Activated CD4-positive, CD25-positive, alpha-beta regulatory T cell treated with anti-CD3 and anti-CD28 coated beads, Interleukin-2, amount 50 U/mL, for 24 hours (primary cell): ENCODE data around the gene TEN1.
"Not testable (repeated sequence)": the region's sequence is repeated elsewhere in the genome, so short reads cannot be mapped to it uniquely, and the experiment has no call there.

Source experiments
- ATAC-seq, 2 donors: fragments of 150-1000 bp; cut with Tn5 transposase; one replicate each; pipeline ENCODE4 v1.10.0; 2021; ENCODE audit warnings: mild to moderate bottlenecking in 1 of 2, moderate library complexity in 1 of 2

Gene TEN1

GRCh38 chr17:75978938-75979704, at the start of gene TEN1, which contains the start of gene ACOX1:
TEN1 (plus strand) TSS chr17:75979240; CDS start chr17:75986193, 6,953 bp downstream.
ACOX1 (minus strand) TSS chr17:75979166; CDS start chr17:75979073, 93 bp downstream.
- ATAC-seq = peak; percentile 96 to 98

- ATAC-seq = no peak
These were observed 48.0 kb upstream of the TEN1 start for GRCh38 chr17:75931062-75931461.

- no peak for ATAC-seq
These were observed 46.2 kb upstream of the TEN1 start for GRCh38 chr17:75932852-75933251.

GRCh38 chr17:75933808-75934207, 45.2 kb upstream of the TEN1 start:
- ATAC-seq = no peak

- no peak for ATAC-seq
These were observed 41.4 kb upstream of the TEN1 start for GRCh38 chr17:75937652-75938051.

GRCh38 chr17:75940727-75941441, 38.2 kb upstream of the TEN1 start, which contains the start of gene FBF1:
FBF1 (minus strand) TSS chr17:75941042; CDS start chr17:75938149, 2,893 bp downstream.
- ATAC-seq = peak; percentile 100

GRCh38 chr17:75941442-75941819, 37.6 kb upstream of the TEN1 start:
- ATAC-seq = no peak

- ATAC-seq = no peak
These were observed 36.6 kb upstream of the TEN1 start for GRCh38 chr17:75942473-75942872.

GRCh38 chr17:75943491-75943890, 35.5 kb upstream of the TEN1 start:
- ATAC-seq = no peak

GRCh38 chr17:75945211-75945610, 33.8 kb upstream of the TEN1 start:
- no peak for ATAC-seq

- no peak for ATAC-seq
These were observed 28.6 kb upstream of the TEN1 start for GRCh38 chr17:75950421-75950820.

- ATAC-seq = no peak
These were observed 28.0 kb upstream of the TEN1 start for GRCh38 chr17:75950855-75951554.

- ATAC-seq = no peak
These were observed 19.8 kb upstream of the TEN1 start for GRCh38 chr17:75959051-75959838.

GRCh38 chr17:75959839-75960511, 19.1 kb upstream of the TEN1 start:
- ATAC-seq = no peak

- no peak for ATAC-seq
These were observed 13.6 kb upstream of the TEN1 start for GRCh38 chr17:75965468-75965867.

- not testable (repeated sequence) for ATAC-seq
These were observed 10.0 kb upstream of the TEN1 start for GRCh38 chr17:75969044-75969443.

GRCh38 chr17:75970011-75970523, 9.0 kb upstream of the TEN1 start:
- no peak for ATAC-seq

GRCh38 chr17:75970626-75971025, 8.4 kb upstream of the TEN1 start:
- ATAC-seq = no peak

- not testable (repeated sequence) for ATAC-seq
These were observed 3.9 kb upstream of the TEN1 start for GRCh38 chr17:75975187-75975586.

GRCh38 chr17:75975757-75976174, 3.3 kb upstream of the TEN1 start:
- ATAC-seq = no peak

GRCh38 chr17:75976175-75976848, 2.7 kb upstream of the TEN1 start:
- no peak for ATAC-seq
